ENCODE results near the gene DOCK8.
"Not testable (repeated sequence)": the region's sequence is repeated elsewhere in the genome, so short reads cannot be mapped to it uniquely, and the experiment has no call there.

Gene DOCK8

GRCh38 chr9:405341-405740 is 190.7 kb downstream of the DOCK8 start:
- Histone ChIP-seq H3K4me3 (ENCODE audit: low read length) (no peak overlapping the region), H3K36me3 (ENCODE audit: control insufficient read depth, insufficient read depth, low read length) (no peaks in the 10 kb centered on the region), H3K27me3 (ENCODE audit: control insufficient read depth, insufficient read depth, low read length) (no peaks in the 10 kb centered on the region), H3K4me1 (ENCODE audit: control insufficient read depth, insufficient read depth, low read length) (no peaks in the 10 kb centered on the region), H3K9me3 (ENCODE audit: control insufficient read depth, insufficient read depth, low read length) (no peaks in the 10 kb centered on the region), H3K27ac (ENCODE audit: low read length) (no peak overlapping the region)
- DNase-seq (ENCODE audit: low read depth, low spot score) = no peak
- WGBS (ENCODE audit: insufficient coverage, insufficient read length) = no CpG with 5 or more reads among the region's 1 CpG

- DNase-seq (ENCODE audit: low read depth, low spot score) = no peak
- H3K27me3 ChIP-seq (ENCODE audit: control insufficient read depth, insufficient read depth, low read length) = no peaks in the 10 kb centered on the region
- no peaks in the 10 kb centered on the region for H3K9me3 ChIP-seq (ENCODE audit: control insufficient read depth, insufficient read depth, low read length)
- no peak overlapping the region for H3K4me3 ChIP-seq (ENCODE audit: low read length)
- no peaks in the 10 kb centered on the region for H3K36me3 ChIP-seq (ENCODE audit: control insufficient read depth, insufficient read depth, low read length)
- no CpG with 5 or more reads among the region's 7 CpGs for WGBS (ENCODE audit: insufficient coverage, insufficient read length)
- H3K4me1 ChIP-seq (ENCODE audit: control insufficient read depth, insufficient read depth, low read length) = no peaks in the 10 kb centered on the region
- H3K27ac ChIP-seq (ENCODE audit: low read length) = no peak overlapping the region
Measured at GRCh38 chr9:406886-407654, 192.4 kb downstream of the DOCK8 start.

- DNase-seq (ENCODE audit: low read depth, low spot score); H3K4me1 ChIP-seq (ENCODE audit: control insufficient read depth, insufficient read depth, low read length); H3K4me3 ChIP-seq (ENCODE audit: low read length); H3K27ac ChIP-seq (ENCODE audit: low read length); H3K36me3 ChIP-seq (ENCODE audit: control insufficient read depth, insufficient read depth, low read length); H3K27me3 ChIP-seq (ENCODE audit: control insufficient read depth, insufficient read depth, low read length); H3K9me3 ChIP-seq (ENCODE audit: control insufficient read depth, insufficient read depth, low read length): not testable (repeated sequence)
- no CpG with 5 or more reads among the region's 7 CpGs for WGBS (ENCODE audit: insufficient coverage, insufficient read length)
Measured at GRCh38 chr9:409655-410054, 195.0 kb downstream of the DOCK8 start.

GRCh38 chr9:414595-414994 is 199.9 kb downstream of the DOCK8 start:
- no peak overlapping the region for H3K4me3 ChIP-seq (ENCODE audit: low read length)
- no peaks in the 10 kb centered on the region for H3K9me3 ChIP-seq (ENCODE audit: control insufficient read depth, insufficient read depth, low read length)
- H3K4me1 ChIP-seq (ENCODE audit: control insufficient read depth, insufficient read depth, low read length) = no peaks in the 10 kb centered on the region
- WGBS (ENCODE audit: insufficient coverage, insufficient read length) = no CpG with 5 or more reads among the region's 5 CpGs
- no peaks in the 10 kb centered on the region for H3K36me3 ChIP-seq (ENCODE audit: control insufficient read depth, insufficient read depth, low read length)
- no peaks in the 10 kb centered on the region for H3K27me3 ChIP-seq (ENCODE audit: control insufficient read depth, insufficient read depth, low read length)
- H3K27ac ChIP-seq (ENCODE audit: low read length) = no peak overlapping the region
- DNase-seq (ENCODE audit: low read depth, low spot score) = no peak

GRCh38 chr9:419571-420171 is 205.0 kb downstream of the DOCK8 start:
- Histone ChIP-seq H3K27me3 (ENCODE audit: control insufficient read depth, insufficient read depth, low read length) (no peaks in the 10 kb centered on the region), H3K36me3 (ENCODE audit: control insufficient read depth, insufficient read depth, low read length) (no peaks in the 10 kb centered on the region), H3K4me3 (ENCODE audit: low read length) (no peak overlapping the region), H3K27ac (ENCODE audit: low read length) (no peak overlapping the region), H3K4me1 (ENCODE audit: control insufficient read depth, insufficient read depth, low read length) (no peaks in the 10 kb centered on the region), H3K9me3 (ENCODE audit: control insufficient read depth, insufficient read depth, low read length) (no peaks in the 10 kb centered on the region)
- 100% methylated on average over 1 of the region's 5 CpGs for WGBS (ENCODE audit: insufficient coverage, insufficient read length)
- DNase-seq (ENCODE audit: low read depth, low spot score) = no peak

- Histone ChIP-seq H3K4me3 (ENCODE audit: low read length) (no peak overlapping the region), H3K4me1 (ENCODE audit: control insufficient read depth, insufficient read depth, low read length) (peaks cover 3% of the 10 kb centered on the region; the same call in 1 of the 2 replicates), H3K27ac (ENCODE audit: low read length) (no peak overlapping the region), H3K9me3 (ENCODE audit: control insufficient read depth, insufficient read depth, low read length) (no peaks in the 10 kb centered on the region), H3K36me3 (ENCODE audit: control insufficient read depth, insufficient read depth, low read length) (no peaks in the 10 kb centered on the region), H3K27me3 (ENCODE audit: control insufficient read depth, insufficient read depth, low read length) (no peaks in the 10 kb centered on the region)
- no peak for DNase-seq (ENCODE audit: low read depth, low spot score)
- WGBS (ENCODE audit: insufficient coverage, insufficient read length) = no CpG with 5 or more reads among the region's 6 CpGs
Measured at GRCh38 chr9:421896-422295, 207.2 kb downstream of the DOCK8 start.

- DNase-seq (ENCODE audit: low read depth, low spot score) = no peak
- Histone ChIP-seq H3K4me3 (ENCODE audit: low read length) (no peak overlapping the region), H3K27me3 (ENCODE audit: control insufficient read depth, insufficient read depth, low read length) (no peaks in the 10 kb centered on the region), H3K9me3 (ENCODE audit: control insufficient read depth, insufficient read depth, low read length) (no peaks in the 10 kb centered on the region), H3K4me1 (ENCODE audit: control insufficient read depth, insufficient read depth, low read length) (peaks cover 3% of the 10 kb centered on the region; the same call in 1 of the 2 replicates), H3K36me3 (ENCODE audit: control insufficient read depth, insufficient read depth, low read length) (no peaks in the 10 kb centered on the region), H3K27ac (ENCODE audit: low read length) (no peak overlapping the region)
- no CpG with 5 or more reads among the region's 6 CpGs for WGBS (ENCODE audit: insufficient coverage, insufficient read length)
Measured at GRCh38 chr9:426264-426663, 211.6 kb downstream of the DOCK8 start.

GRCh38 chr9:426976-427375 is 212.3 kb downstream of the DOCK8 start:
- Histone ChIP-seq H3K4me1 (ENCODE audit: control insufficient read depth, insufficient read depth, low read length) (peaks cover 3% of the 10 kb centered on the region; the same call in 1 of the 2 replicates), H3K9me3 (ENCODE audit: control insufficient read depth, insufficient read depth, low read length) (no peaks in the 10 kb centered on the region), H3K4me3 (ENCODE audit: low read length) (no peak overlapping the region), H3K36me3 (ENCODE audit: control insufficient read depth, insufficient read depth, low read length) (no peaks in the 10 kb centered on the region), H3K27ac (ENCODE audit: low read length) (no peak overlapping the region), H3K27me3 (ENCODE audit: control insufficient read depth, insufficient read depth, low read length) (no peaks in the 10 kb centered on the region)
- WGBS (ENCODE audit: insufficient coverage, insufficient read length) = 100% methylated on average over 1 of the region's 1 CpG
- no peak for DNase-seq (ENCODE audit: low read depth, low spot score)

- H3K9me3 ChIP-seq (ENCODE audit: control insufficient read depth, insufficient read depth, low read length) = no peaks in the 10 kb centered on the region
- H3K27ac ChIP-seq (ENCODE audit: low read length) = no peak overlapping the region
- no peaks in the 10 kb centered on the region for H3K27me3 ChIP-seq (ENCODE audit: control insufficient read depth, insufficient read depth, low read length)
- no peak for DNase-seq (ENCODE audit: low read depth, low spot score)
- WGBS (ENCODE audit: insufficient coverage, insufficient read length) = no CpG with 5 or more reads among the region's 1 CpG
- H3K4me1 ChIP-seq (ENCODE audit: control insufficient read depth, insufficient read depth, low read length) = peaks cover 1% of the 10 kb centered on the region; the same call in 1 of the 2 replicates
- H3K4me3 ChIP-seq (ENCODE audit: low read length) = no peak overlapping the region
- H3K36me3 ChIP-seq (ENCODE audit: control insufficient read depth, insufficient read depth, low read length) = no peaks in the 10 kb centered on the region
Measured at GRCh38 chr9:431701-432100, 217.0 kb downstream of the DOCK8 start.

- no peak for DNase-seq (ENCODE audit: low read depth, low spot score)
- WGBS (ENCODE audit: insufficient coverage, insufficient read length) = no CpG with 5 or more reads among the region's 3 CpGs
- H3K27ac ChIP-seq (ENCODE audit: low read length) = no peak overlapping the region
- H3K36me3 ChIP-seq (ENCODE audit: control insufficient read depth, insufficient read depth, low read length) = no peaks in the 10 kb centered on the region
- H3K4me3 ChIP-seq (ENCODE audit: low read length) = no peak overlapping the region
- no peaks in the 10 kb centered on the region for H3K4me1 ChIP-seq (ENCODE audit: control insufficient read depth, insufficient read depth, low read length)
- H3K9me3 ChIP-seq (ENCODE audit: control insufficient read depth, insufficient read depth, low read length) = no peaks in the 10 kb centered on the region
- no peaks in the 10 kb centered on the region for H3K27me3 ChIP-seq (ENCODE audit: control insufficient read depth, insufficient read depth, low read length)
Measured at GRCh38 chr9:436482-436881, 221.8 kb downstream of the DOCK8 start.

- no peaks in the 10 kb centered on the region for H3K4me1 ChIP-seq (ENCODE audit: control insufficient read depth, insufficient read depth, low read length)
- no CpG with 5 or more reads among the region's 1 CpG for WGBS (ENCODE audit: insufficient coverage, insufficient read length)
- no peak for DNase-seq (ENCODE audit: low read depth, low spot score)
- H3K9me3 ChIP-seq (ENCODE audit: control insufficient read depth, insufficient read depth, low read length) = no peaks in the 10 kb centered on the region
- no peaks in the 10 kb centered on the region for H3K36me3 ChIP-seq (ENCODE audit: control insufficient read depth, insufficient read depth, low read length)
- H3K4me3 ChIP-seq (ENCODE audit: low read length) = no peak overlapping the region
- H3K27me3 ChIP-seq (ENCODE audit: control insufficient read depth, insufficient read depth, low read length) = no peaks in the 10 kb centered on the region
- H3K27ac ChIP-seq (ENCODE audit: low read length) = no peak overlapping the region
Measured at GRCh38 chr9:437066-437465, 222.4 kb downstream of the DOCK8 start.
